WTC11 (cell line): ENCODE results near the gene AKR1B15. TPM values are rescaled to one million over a fixed set of nuclear protein-coding genes. Genes with fewer than 3 reads are reported as not detected.

Source experiments
- ATAC-seq: fragments of 200-7000 bp; cut with Tn5 transposase; 2 replicates; pipeline ENCODE4 v1.10.0; 2021; ENCODE audit warnings: mild to moderate bottlenecking, moderate library complexity
- CTCF ChIA-PET: fragments of 300-600 bp; sonication (Branson Sonifier 250); formaldehyde crosslinking; loops from one replicate; lab custom pipeline; 2021; ENCODE audit warnings: antibody characterized with exemption; lab: Charles Lee
- POLR2A ChIA-PET: fragments of 350-600 bp; sonication (Branson Sonifier 250); formaldehyde crosslinking; loops from one replicate; lab custom pipeline; 2021; ENCODE audit warnings: antibody characterized with exemption; lab: Charles Lee
- DNase-seq: peaks from one replicate; pipeline ENCODE4 v3.0.0; 2021; ENCODE audit warnings: low spot score
- H3K27ac Mint-ChIP-seq: 2 replicates; pipeline ENCODE4 v1.8.0; 2021; ENCODE audit warnings: mixed read lengths
- H3K27me3 Mint-ChIP-seq: 2 replicates; pipeline ENCODE4 v1.8.0; 2021; ENCODE audit warnings: low read depth, mild to moderate bottlenecking, moderate library complexity, mixed read lengths
- H3K36me3 Mint-ChIP-seq: 2 replicates; pipeline ENCODE4 v1.8.0; 2021; ENCODE audit warnings: mixed read lengths
- H3K4me1 Mint-ChIP-seq: 2 replicates; pipeline ENCODE4 v1.8.0; 2022; ENCODE audit warnings: mixed read lengths
- H3K4me3 Mint-ChIP-seq: 2 replicates; pipeline ENCODE4 v1.8.0; 2021; ENCODE audit warnings: mild to moderate bottlenecking, moderate library complexity, mixed read lengths
- H3K9me3 Mint-ChIP-seq: 2 replicates; pipeline ENCODE4 v1.8.0; 2021; ENCODE audit warnings: mixed read lengths
- ATF3 ChIP-seq: sonication (generic); formaldehyde crosslinking; conservative IDR thresholded peaks from 2 replicates; pipeline ENCODE4 v1.8.1; 2022; ENCODE audit warnings: mild to moderate bottlenecking, missing genetic modification reagents
- CBFB ChIP-seq: sonication (generic); formaldehyde crosslinking; IDR thresholded peaks from 2 replicates; pipeline ENCODE4 v1.8.1; 2022; ENCODE audit warnings: mild to moderate bottlenecking, low read depth, missing genetic modification reagents
- CREB1 ChIP-seq: sonication (generic); formaldehyde crosslinking; IDR thresholded peaks from 2 replicates; pipeline ENCODE4 v1.8.0; 2023; ENCODE audit warnings: mild to moderate bottlenecking, missing genetic modification reagents
- CREM ChIP-seq: sonication (generic); formaldehyde crosslinking; IDR thresholded peaks from 2 replicates; pipeline ENCODE4 v1.8.1; 2022; ENCODE audit warnings: mild to moderate bottlenecking, missing genetic modification reagents, moderate library complexity
- ELF4 ChIP-seq: sonication (generic); formaldehyde crosslinking; IDR thresholded peaks from 2 replicates; pipeline ENCODE4 v1.8.1; 2022; ENCODE audit warnings: low read depth, mild to moderate bottlenecking, moderate library complexity, missing genetic modification reagents
- IRF2 ChIP-seq: sonication (generic); formaldehyde crosslinking; IDR thresholded peaks from 2 replicates; pipeline ENCODE4 v1.8.0; 2022; ENCODE audit warnings: low read depth, missing genetic modification reagents, borderline replicate concordance
- JAZF1 ChIP-seq: fragments of 250-450 bp; sonication (Bioruptor Pico); IDR thresholded peaks from 2 replicates; pipeline ENCODE4 v1.9.0; 2021; ENCODE audit warnings: moderate library complexity, mild to moderate bottlenecking, inconsistent platforms
- NFYB ChIP-seq: sonication (generic); formaldehyde crosslinking; conservative IDR thresholded peaks from 2 replicates; pipeline ENCODE4 v1.8.0; 2022; ENCODE audit warnings: low read depth, missing genetic modification reagents
- RELA ChIP-seq: sonication (generic); formaldehyde crosslinking; IDR thresholded peaks from 2 replicates; pipeline ENCODE4 v1.8.1; 2022; ENCODE audit warnings: missing genetic modification reagents, mild to moderate bottlenecking, borderline replicate concordance
- SOX15 ChIP-seq: fragments of 250-450 bp; sonication (Bioruptor Pico); IDR thresholded peaks from 2 replicates; pipeline ENCODE4 v1.9.0; 2021; ENCODE audit warnings: mild to moderate bottlenecking
- TEAD4 ChIP-seq: sonication (generic); formaldehyde crosslinking; IDR thresholded peaks from 2 replicates; pipeline ENCODE4 v1.8.0; 2022; ENCODE audit warnings: mild to moderate bottlenecking, missing genetic modification reagents
- TP53 ChIP-seq: sonication (generic); formaldehyde crosslinking; IDR thresholded peaks from 2 replicates; pipeline ENCODE4 v1.8.1; 2023; ENCODE audit warnings: mild to moderate bottlenecking, missing genetic modification reagents
- ZNF219 ChIP-seq: sonication (generic); formaldehyde crosslinking; IDR thresholded peaks from 2 replicates; pipeline ENCODE4 v1.8.0; 2023; ENCODE audit warnings: missing genetic modification reagents, mild to moderate bottlenecking, borderline replicate concordance
- ZNF232 ChIP-seq: sonication (generic); formaldehyde crosslinking; IDR thresholded peaks from 2 replicates; pipeline ENCODE4 v1.8.0; 2022; ENCODE audit warnings: mild to moderate bottlenecking, missing genetic modification reagents
- ZNF396 ChIP-seq: fragments of 250-450 bp; sonication (Bioruptor Pico); IDR thresholded peaks from 2 replicates; pipeline ENCODE4 v1.8.0; 2021; ENCODE audit warnings: mild to moderate bottlenecking, moderate library complexity, borderline replicate concordance
- ZNF671 ChIP-seq: fragments of 250-450 bp; sonication (Bioruptor Pico); IDR thresholded peaks from 2 replicates; pipeline ENCODE4 v1.8.0; 2021; ENCODE audit warnings: mild to moderate bottlenecking
- total RNA-seq: library from RNA; stranded (reverse); gene quantifications from 3 replicates; pipeline ENCODE4 v1.2.3, GENCODE V29; 2021
- TF ChIP-seq, protein P1 (sequence below): fragments of 250-450 bp; sonication (Bioruptor Pico); IDR thresholded peaks from 2 replicates; pipeline ENCODE4 v1.8.0; 2021; ENCODE audit warnings: mild to moderate bottlenecking
- TF ChIP-seq, protein P2 (sequence below): sonication (generic); formaldehyde crosslinking; IDR thresholded peaks from 2 replicates; pipeline ENCODE4 v1.8.1; 2022; ENCODE audit warnings: mild to moderate bottlenecking, missing genetic modification reagents, moderate library complexity, borderline replicate concordance
- TF ChIP-seq, protein P3 (sequence below): sonication (generic); formaldehyde crosslinking; IDR thresholded peaks from 2 replicates; pipeline ENCODE4 v1.8.1; 2023; ENCODE audit warnings: mild to moderate bottlenecking, moderate library complexity, missing genetic modification reagents
- TF ChIP-seq, protein P4 (sequence below): sonication (generic); formaldehyde crosslinking; IDR thresholded peaks from 2 replicates; pipeline ENCODE4 v1.8.0; 2022; ENCODE audit warnings: mild to moderate bottlenecking, missing genetic modification reagents
- TF ChIP-seq, protein P5 (sequence below): sonication (generic); formaldehyde crosslinking; IDR thresholded peaks from 2 replicates; pipeline ENCODE4 v1.8.0; 2022; ENCODE audit warnings: missing genetic modification reagents

The AKR1B15 gene
- total RNA-seq, 1 experiment from 2014 or later, result not detected

DNA sequence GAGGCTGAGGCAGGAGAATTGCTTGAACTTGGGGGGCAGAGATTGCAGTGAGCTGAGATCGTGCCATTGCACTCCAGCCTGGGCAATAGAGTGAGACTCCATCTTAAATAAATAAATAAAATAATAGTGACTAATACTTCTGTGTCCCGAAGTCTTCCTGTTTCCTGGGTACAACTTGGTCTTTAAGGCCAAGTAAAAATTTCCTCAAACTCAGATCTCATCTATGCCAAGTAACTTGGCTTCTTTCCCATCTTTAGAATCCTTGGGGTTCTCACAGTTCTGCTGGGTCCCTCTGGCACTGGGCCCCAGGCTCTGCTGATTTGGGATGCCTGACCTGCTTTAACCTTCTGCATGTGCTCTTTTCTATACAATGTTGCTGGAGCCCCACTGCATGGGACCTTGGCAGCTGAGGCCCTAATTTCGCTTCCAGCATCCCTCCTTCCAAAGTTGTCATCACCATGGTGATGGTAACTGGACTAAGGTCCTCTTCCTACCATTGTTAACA, 44.2 kb upstream of the AKR1B15 start (continued):
- no peak for TF ChIP-seq SOX15 (CRISPR knock-in tag)
- no peak for TF ChIP-seq TEAD4 (CRISPR knock-in tag)
- TF ChIP-seq, all 79 proteins: peak for 0

DNA sequence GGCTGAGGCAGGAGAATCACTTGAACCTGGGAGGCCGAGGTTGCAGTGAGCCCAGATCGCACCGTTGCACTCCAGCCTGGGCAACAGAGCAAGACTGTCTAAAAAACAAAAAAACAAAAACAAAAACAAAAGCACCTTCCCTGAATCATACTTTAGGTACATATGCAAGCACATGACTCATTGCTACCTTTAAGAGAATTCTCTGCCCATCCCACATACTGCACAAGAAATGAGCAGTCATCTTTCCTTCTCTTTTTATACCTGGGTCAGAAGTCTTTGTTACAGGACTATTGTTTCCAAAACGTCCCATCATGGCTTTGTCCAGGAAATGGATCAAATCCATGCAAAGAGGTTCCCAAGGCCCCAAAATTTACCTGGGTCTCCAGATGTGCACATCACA, 43.1 kb upstream of the AKR1B15 start:
- Mint-ChIP-seq H3K27ac (no peak overlapping the region), H3K4me3 (no peak overlapping the region), H3K27me3 (no peaks in the 10 kb centered on the region; the same call in 1 of the 2 replicates), H3K4me1 (peaks cover 10% of the 10 kb centered on the region), H3K36me3 (no peaks in the 10 kb centered on the region)
- POLR2A ChIA-PET, result no interaction called here
- ATAC-seq, result no peak
- CTCF ChIA-PET, result interaction anchor here (1.2 to 1.5 kb wide), 2 partner anchors 8 to 73 kb away, joined by 3 to 5 read pairs; no protein-coding TSS in a partner anchor
- TF ChIP-seq, protein P1, sequence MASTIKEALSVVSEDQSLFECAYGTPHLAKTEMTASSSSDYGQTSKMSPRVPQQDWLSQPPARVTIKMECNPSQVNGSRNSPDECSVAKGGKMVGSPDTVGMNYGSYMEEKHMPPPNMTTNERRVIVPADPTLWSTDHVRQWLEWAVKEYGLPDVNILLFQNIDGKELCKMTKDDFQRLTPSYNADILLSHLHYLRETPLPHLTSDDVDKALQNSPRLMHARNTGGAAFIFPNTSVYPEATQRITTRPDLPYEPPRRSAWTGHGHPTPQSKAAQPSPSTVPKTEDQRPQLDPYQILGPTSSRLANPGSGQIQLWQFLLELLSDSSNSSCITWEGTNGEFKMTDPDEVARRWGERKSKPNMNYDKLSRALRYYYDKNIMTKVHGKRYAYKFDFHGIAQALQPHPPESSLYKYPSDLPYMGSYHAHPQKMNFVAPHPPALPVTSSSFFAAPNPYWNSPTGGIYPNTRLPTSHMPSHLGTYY (CRISPR knock-in tag), result no peak
- TF ChIP-seq, protein P2, sequence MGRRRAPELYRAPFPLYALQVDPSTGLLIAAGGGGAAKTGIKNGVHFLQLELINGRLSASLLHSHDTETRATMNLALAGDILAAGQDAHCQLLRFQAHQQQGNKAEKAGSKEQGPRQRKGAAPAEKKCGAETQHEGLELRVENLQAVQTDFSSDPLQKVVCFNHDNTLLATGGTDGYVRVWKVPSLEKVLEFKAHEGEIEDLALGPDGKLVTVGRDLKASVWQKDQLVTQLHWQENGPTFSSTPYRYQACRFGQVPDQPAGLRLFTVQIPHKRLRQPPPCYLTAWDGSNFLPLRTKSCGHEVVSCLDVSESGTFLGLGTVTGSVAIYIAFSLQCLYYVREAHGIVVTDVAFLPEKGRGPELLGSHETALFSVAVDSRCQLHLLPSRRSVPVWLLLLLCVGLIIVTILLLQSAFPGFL, result no peak
- TF ChIP-seq CREM (CRISPR knock-in tag) (no peak), JAZF1 (CRISPR knock-in tag) (no peak)
- TF ChIP-seq, protein P3, sequence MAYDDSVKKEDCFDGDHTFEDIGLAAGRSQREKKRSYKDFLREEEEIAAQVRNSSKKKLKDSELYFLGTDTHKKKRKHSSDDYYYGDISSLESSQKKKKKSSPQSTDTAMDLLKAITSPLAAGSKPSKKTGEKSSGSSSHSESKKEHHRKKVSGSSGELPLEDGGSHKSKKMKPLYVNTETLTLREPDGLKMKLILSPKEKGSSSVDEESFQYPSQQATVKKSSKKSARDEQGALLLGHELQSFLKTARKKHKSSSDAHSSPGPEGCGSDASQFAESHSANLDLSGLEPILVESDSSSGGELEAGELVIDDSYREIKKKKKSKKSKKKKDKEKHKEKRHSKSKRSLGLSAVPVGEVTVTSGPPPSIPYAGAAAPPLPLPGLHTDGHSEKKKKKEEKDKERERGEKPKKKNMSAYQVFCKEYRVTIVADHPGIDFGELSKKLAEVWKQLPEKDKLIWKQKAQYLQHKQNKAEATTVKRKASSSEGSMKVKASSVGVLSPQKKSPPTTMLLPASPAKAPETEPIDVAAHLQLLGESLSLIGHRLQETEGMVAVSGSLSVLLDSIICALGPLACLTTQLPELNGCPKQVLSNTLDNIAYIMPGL (CRISPR knock-in tag), result no peak
- TF ChIP-seq, all 79 proteins: peak for 0
- no peak for DNase-seq
- H3K9me3 Mint-ChIP-seq, result no peaks in the 10 kb centered on the region

GRCh38 chr7:134509010-134509409, 39.9 kb upstream of the AKR1B15 start:
- CTCF ChIA-PET, result interaction anchor here (1.2 to 4.5 kb wide), 2 partner anchors 76 to 97 kb away, joined by 3 to 41 read pairs; no protein-coding TSS in a partner anchor
- no peaks in the 10 kb centered on the region for H3K36me3 Mint-ChIP-seq

GRCh38 chr7:134510646-134511045, 38.3 kb upstream of the AKR1B15 start:
- no peak for DNase-seq
- Mint-ChIP-seq H3K4me1 (peaks cover 15% of the 10 kb centered on the region), H3K36me3 (no peaks in the 10 kb centered on the region), H3K9me3 (no peaks in the 10 kb centered on the region), H3K27ac (no peak overlapping the region), H3K4me3 (no peak overlapping the region), H3K27me3 (no peaks in the 10 kb centered on the region; the same call in none of the 2 replicates)
- CTCF ChIA-PET, result interaction anchor here (1.2 to 4.5 kb wide), 3 partner anchors 52 to 78 kb away, joined by 4 to 41 read pairs (median 6); partner anchors contain the start of gene AKR1B1
- POLR2A ChIA-PET, result no interaction called here
- no peak for TF ChIP-seq IRF2 (CRISPR knock-in tag)
- no peak for TF ChIP-seq ELF4 (CRISPR knock-in tag)
- TF ChIP-seq, protein P4, sequence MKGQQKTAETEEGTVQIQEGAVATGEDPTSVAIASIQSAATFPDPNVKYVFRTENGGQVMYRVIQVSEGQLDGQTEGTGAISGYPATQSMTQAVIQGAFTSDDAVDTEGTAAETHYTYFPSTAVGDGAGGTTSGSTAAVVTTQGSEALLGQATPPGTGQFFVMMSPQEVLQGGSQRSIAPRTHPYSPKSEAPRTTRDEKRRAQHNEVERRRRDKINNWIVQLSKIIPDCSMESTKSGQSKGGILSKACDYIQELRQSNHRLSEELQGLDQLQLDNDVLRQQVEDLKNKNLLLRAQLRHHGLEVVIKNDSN (CRISPR knock-in tag), result no peak
- TF ChIP-seq ZNF232 (CRISPR knock-in tag), result no peak
- no peak for TF ChIP-seq ZNF396 (CRISPR knock-in tag)
- TF ChIP-seq, protein P5, sequence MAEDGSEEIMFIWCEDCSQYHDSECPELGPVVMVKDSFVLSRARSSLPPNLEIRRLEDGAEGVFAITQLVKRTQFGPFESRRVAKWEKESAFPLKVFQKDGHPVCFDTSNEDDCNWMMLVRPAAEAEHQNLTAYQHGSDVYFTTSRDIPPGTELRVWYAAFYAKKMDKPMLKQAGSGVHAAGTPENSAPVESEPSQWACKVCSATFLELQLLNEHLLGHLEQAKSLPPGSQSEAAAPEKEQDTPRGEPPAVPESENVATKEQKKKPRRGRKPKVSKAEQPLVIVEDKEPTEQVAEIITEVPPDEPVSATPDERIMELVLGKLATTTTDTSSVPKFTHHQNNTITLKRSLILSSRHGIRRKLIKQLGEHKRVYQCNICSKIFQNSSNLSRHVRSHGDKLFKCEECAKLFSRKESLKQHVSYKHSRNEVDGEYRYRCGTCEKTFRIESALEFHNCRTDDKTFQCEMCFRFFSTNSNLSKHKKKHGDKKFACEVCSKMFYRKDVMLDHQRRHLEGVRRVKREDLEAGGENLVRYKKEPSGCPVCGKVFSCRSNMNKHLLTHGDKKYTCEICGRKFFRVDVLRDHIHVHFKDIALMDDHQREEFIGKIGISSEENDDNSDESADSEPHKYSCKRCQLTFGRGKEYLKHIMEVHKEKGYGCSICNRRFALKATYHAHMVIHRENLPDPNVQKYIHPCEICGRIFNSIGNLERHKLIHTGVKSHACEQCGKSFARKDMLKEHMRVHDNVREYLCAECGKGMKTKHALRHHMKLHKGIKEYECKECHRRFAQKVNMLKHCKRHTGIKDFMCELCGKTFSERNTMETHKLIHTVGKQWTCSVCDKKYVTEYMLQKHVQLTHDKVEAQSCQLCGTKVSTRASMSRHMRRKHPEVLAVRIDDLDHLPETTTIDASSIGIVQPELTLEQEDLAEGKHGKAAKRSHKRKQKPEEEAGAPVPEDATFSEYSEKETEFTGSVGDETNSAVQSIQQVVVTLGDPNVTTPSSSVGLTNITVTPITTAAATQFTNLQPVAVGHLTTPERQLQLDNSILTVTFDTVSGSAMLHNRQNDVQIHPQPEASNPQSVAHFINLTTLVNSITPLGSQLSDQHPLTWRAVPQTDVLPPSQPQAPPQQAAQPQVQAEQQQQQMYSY (CRISPR knock-in tag), result no peak
- TF ChIP-seq RELA (CRISPR knock-in tag), result no peak
- TF ChIP-seq NFYB (CRISPR knock-in tag), result no peak
- TF ChIP-seq ATF3 (CRISPR knock-in tag), result no peak
- no peak for ATAC-seq

More at GRCh38 chr7:134509010-134509409, 39.9 kb upstream of the AKR1B15 start:
- no peak for DNase-seq
- H3K4me1 Mint-ChIP-seq, result peaks cover 10% of the 10 kb centered on the region
- no peaks in the 10 kb centered on the region for H3K9me3 Mint-ChIP-seq
- POLR2A ChIA-PET, result no interaction called here
- H3K27me3 Mint-ChIP-seq, result no peaks in the 10 kb centered on the region; the same call in 1 of the 2 replicates
- no peak overlapping the region for H3K27ac Mint-ChIP-seq
- H3K4me3 Mint-ChIP-seq, result no peak overlapping the region
- no peak for ATAC-seq
- TF ChIP-seq TP53 (no peak), CBFB (CRISPR knock-in tag) (no peak), ZNF219 (CRISPR knock-in tag) (no peak), ZNF671 (CRISPR knock-in tag) (no peak), CREB1 (CRISPR knock-in tag) (no peak), ZNF396 (CRISPR knock-in tag) (no peak), NFYB (CRISPR knock-in tag) (no peak)
